GM12878 (cell line): ENCODE results near the gene ATF6B. TPM values are rescaled to one million over a fixed set of nuclear protein-coding genes. Genes with fewer than 3 reads are reported as not detected.

Experiments used
- ATAC-seq: fragments of 200-7000 bp; cut with Tn5 transposase; 3 replicates; pipeline ENCODE4 v1.9.1; 2020; ENCODE audit warnings: mild to moderate bottlenecking, moderate library complexity
- BruUV-seq: library from RNA; stranded (reverse); fragments of 400-500 nt; replicated peaks from 2 replicates; lab custom pipeline; 2021; lab: Mats Ljungman, UMichigan
- CTCF ChIA-PET: fragments of 300-600 bp; sonication (Branson Sonifier 250); formaldehyde crosslinking; extraction: SDS; loops from one replicate; lab custom pipeline; 2021; ENCODE audit warnings: inconsistent platforms; lab: Yijun Ruan, JAX
- POLR2A ChIA-PET: fragments of 350-600 bp; formaldehyde crosslinking; extraction: SDS; loops from one replicate; lab custom pipeline; 2021; ENCODE audit warnings: inconsistent platforms; lab: Charles Lee
- RAD21 ChIA-PET: fragments of 300-600 bp; sonication (Branson Sonifier 250); formaldehyde crosslinking; loops from one replicate; lab custom pipeline; 2023; ENCODE audit warnings: antibody characterized with exemption; ENCODE audit not compliant: unreplicated experiment; lab: Charles Lee
- SMC1A ChIA-PET: fragments of 300-600 bp; sonication (Branson Sonifier 250); formaldehyde crosslinking; loops from one replicate; lab custom pipeline; 2023; ENCODE audit not compliant: unreplicated experiment, uncharacterized antibody; lab: Charles Lee
- DNase-seq: peaks from one replicate; pipeline ENCODE4 v3.0.0-alpha.2; 2011; ENCODE audit warnings: low read depth, low spot score
- FAIRE-seq: peaks from 3 replicates; lab custom pipeline; 2011; peaks lifted over from hg19 to GRCh38; lab: Jason Lieb, UNC
- H2AFZ ChIP-seq: 2 replicates; pipeline ENCODE4 v1.6.0; 2011; ENCODE audit warnings: low read depth, low read length, control low read depth; ENCODE audit not compliant: control insufficient read depth
- H3K27ac ChIP-seq: 2 replicates; pipeline ENCODE4 v1.5.1; 2011; ENCODE audit warnings: control low read depth; ENCODE audit not compliant: control insufficient read depth, insufficient read depth
- H3K27me3 ChIP-seq, 2 experiments: replicated peaks in 1 of 2; 2 replicates each; pipeline versions ENCODE4 v1.6.0 to v1.6.1; 2011; ENCODE audit warnings: low read length in 1 of 2; ENCODE audit not compliant: control insufficient read depth in 2 of 2, insufficient read depth in 2 of 2
- H3K36me3 ChIP-seq, 2 experiments: 2 replicates each; pipeline ENCODE4 v1.5.1; 2011; ENCODE audit warnings: low read length in 1 of 2; ENCODE audit not compliant: control insufficient read depth in 2 of 2, insufficient read depth in 2 of 2
- H3K4me1 ChIP-seq: 2 replicates; pipeline ENCODE4 v1.6.1; 2011; ENCODE audit warnings: mild to moderate bottlenecking, low read length, moderate library complexity, mixed read lengths; ENCODE audit not compliant: control insufficient read depth, insufficient read depth
- H3K4me2 ChIP-seq: 2 replicates; pipeline ENCODE4 v1.6.0; 2011; ENCODE audit warnings: control low read depth; ENCODE audit not compliant: control insufficient read depth, insufficient read depth
- H3K4me3 ChIP-seq: fragments of 200-600 bp; sonication (generic); 2 replicates; pipeline ENCODE4 v1.5.1; 2016
- H3K79me2 ChIP-seq: 2 replicates; pipeline ENCODE4 v1.6.0; 2011; ENCODE audit warnings: low read length; ENCODE audit not compliant: control insufficient read depth, insufficient read depth
- H3K9ac ChIP-seq: 2 replicates; pipeline ENCODE4 v1.8.0; 2011; ENCODE audit warnings: low read length, control low read depth, mixed read lengths; ENCODE audit not compliant: control insufficient read depth, insufficient read depth
- H3K9me3 ChIP-seq: replicated peaks from 3 replicates; pipeline ENCODE4 v1.5.1; 2011; ENCODE audit warnings: mild to moderate bottlenecking, low read length; ENCODE audit not compliant: control insufficient read depth, insufficient read depth
- H4K20me1 ChIP-seq: 2 replicates; pipeline ENCODE4 v1.6.0; 2011; ENCODE audit not compliant: control insufficient read depth, insufficient read depth
- BRCA1 ChIP-seq: IDR thresholded peaks from 2 replicates; pipeline ENCODE4 v1.6.1; 2011; ENCODE audit warnings: low read depth, low read length, improper control_type of control experiment
- EGR1 ChIP-seq, 2 experiments: IDR thresholded peaks; 1 replicate in 1 of 2; 2 replicates in 1 of 2; pipeline ENCODE4 v1.6.1; 2011 to 2012; ENCODE audit warnings: low read depth in 2 of 2, low read length in 2 of 2, borderline replicate concordance in 1 of 2, mild to moderate bottlenecking in 1 of 2, moderate library complexity in 1 of 2
- ESRRA ChIP-seq: IDR thresholded peaks from 2 replicates; pipeline ENCODE4 v1.6.1; 2012; ENCODE audit warnings: mild to moderate bottlenecking, low read length, improper control_type of control experiment
- PBX3 ChIP-seq: IDR thresholded peaks from 2 replicates; pipeline ENCODE4 v1.6.1; 2011; ENCODE audit warnings: mild to moderate bottlenecking, low read depth, low read length, moderate library complexity; ENCODE audit not compliant: insufficient replicate concordance
- RAD21 ChIP-seq: IDR thresholded peaks from 2 replicates; pipeline ENCODE4 v1.6.1; 2011; ENCODE audit warnings: mild to moderate bottlenecking, low read depth, low read length, moderate library complexity; ENCODE audit not compliant: insufficient read depth
- SIN3A ChIP-seq: IDR thresholded peaks from 2 replicates; pipeline ENCODE4 v1.6.1; 2012; ENCODE audit warnings: low read depth, low read length, improper control_type of control experiment
- SIX5 ChIP-seq: IDR thresholded peaks from 2 replicates; pipeline ENCODE4 v1.6.1; 2011; ENCODE audit warnings: mild to moderate bottlenecking, low read depth, low read length, moderate library complexity; ENCODE audit not compliant: severe bottlenecking
- SKIL ChIP-seq: fragments of 450-650 bp; IDR thresholded peaks from 2 replicates; pipeline ENCODE4 v1.6.1; 2017; ENCODE audit warnings: mild to moderate bottlenecking, low read depth, inconsistent platforms; ENCODE audit not compliant: poor library complexity, severe bottlenecking
- TARDBP ChIP-seq: IDR thresholded peaks from 2 replicates; pipeline ENCODE4 v1.6.1; 2016; ENCODE audit warnings: borderline replicate concordance
- TCF3 ChIP-seq: IDR thresholded peaks from 2 replicates; pipeline ENCODE4 v1.6.1; 2012; ENCODE audit warnings: low read depth, mild to moderate bottlenecking, low read length, borderline replicate concordance; ENCODE audit not compliant: insufficient read depth
- WGBS: methylation state at CpG from one replicate; pipeline ENCODE4 v1.1.6; 2016; ENCODE audit warnings: low lambda C conversion rate; ENCODE audit not compliant: insufficient replicate concordance, insufficient coverage; ENCODE audit errors: missing lambda C conversion rate; 5-methylcytosine and 5-hydroxymethylcytosine counted together
- in situ Hi-C: fragments of 300-500 bp; cut with MboI; formaldehyde crosslinking; loops from 9 replicates; pipeline ENCODE4 v1.14.3; 2018; ENCODE audit warnings: mixed read lengths
- intact Hi-C: fragments of 100-400 bp; cut with micrococcal nuclease; formaldehyde crosslinking; loops from one replicate; pipeline ENCODE4 v1.14.2; 2022; ENCODE audit not compliant: unreplicated experiment
- polyA plus RNA-seq, 11 experiments: library from polyadenylated mRNA; depleted of rRNA in 4 of 11; unstranded in 6 of 11; stranded (reverse) in 5 of 11; fragments of >200 nt; fragmentation: Nextera tagmentation in 4 of 11; fragmentation: Illumina TruSeq in 1 of 11; extraction: Ambion mirVana in 4 of 11; extraction: Trizol in 1 of 11; gene quantifications; 1 replicate in 1 of 11; 2 replicates in 10 of 11; pipeline versions ENCODE4 v1.2.1 to v1.2.3, GENCODE V29; 2011 to 2016; ENCODE audit warnings: inconsistent platforms in 2 of 11, missing spikeins in 2 of 11, low read depth in 1 of 11
- total RNA-seq, 4 experiments: library from RNA; depleted of rRNA in 3 of 4; stranded (reverse); fragments of >200 nt in 3 of 4; fragmentation: Illumina TruSeq in 1 of 4; extraction: Trizol in 1 of 4; gene quantifications; 2 replicates each; pipeline versions ENCODE4 v1.2.1 to v1.2.3, GENCODE V29; 2013 to 2021
- TF ChIP-seq, protein P1 (sequence below): fragments of 150-350 bp; IDR thresholded peaks from 2 replicates; pipeline ENCODE4 v1.6.1; 2014; ENCODE audit warnings: mild to moderate bottlenecking, low read depth, low read length
- TF ChIP-seq, protein P2 (sequence below): IDR thresholded peaks from 2 replicates; pipeline ENCODE4 v1.6.1; 2012; ENCODE audit warnings: low read depth, low read length, improper control_type of control experiment

Gene ATF6B
- total and polyA plus RNA-seq, 10 of the 15 experiments (the other 5 are each of a cell fraction or from before 2014, with no cell fraction given), result 13.6 to 83.9 (median 44.0) TPM

DNA sequence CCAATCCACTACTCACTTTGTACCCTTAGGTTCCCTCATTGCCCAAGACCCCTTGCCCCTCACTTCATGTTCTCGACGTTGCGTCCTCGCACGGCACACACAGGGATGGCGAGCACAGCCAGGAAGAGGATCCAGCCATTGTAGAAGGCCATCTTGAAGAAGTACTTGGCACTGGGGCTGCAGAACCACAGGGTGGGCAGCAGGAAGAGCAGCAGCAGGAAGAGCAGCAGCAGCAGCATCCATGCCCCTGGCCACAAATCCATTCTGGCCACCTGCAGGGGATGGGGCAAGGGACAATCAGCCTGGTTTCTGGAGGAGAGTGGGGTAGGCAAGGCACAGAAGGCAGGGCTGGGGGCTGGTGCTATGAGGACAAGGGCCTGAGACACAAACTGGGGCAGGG, 43.2 kb upstream of the ATF6B start (continued):
- TF ChIP-seq ESRRA (no peak), RAD21 (no peak), EGR1 (IDR thresholded peaks at IDR 0.05; ENCODE audit: borderline replicate concordance in 1 of 2, low read depth in 2 of 2, low read length in 2 of 2) (no peak), SIN3A (no peak)
- TF ChIP-seq, protein P1, sequence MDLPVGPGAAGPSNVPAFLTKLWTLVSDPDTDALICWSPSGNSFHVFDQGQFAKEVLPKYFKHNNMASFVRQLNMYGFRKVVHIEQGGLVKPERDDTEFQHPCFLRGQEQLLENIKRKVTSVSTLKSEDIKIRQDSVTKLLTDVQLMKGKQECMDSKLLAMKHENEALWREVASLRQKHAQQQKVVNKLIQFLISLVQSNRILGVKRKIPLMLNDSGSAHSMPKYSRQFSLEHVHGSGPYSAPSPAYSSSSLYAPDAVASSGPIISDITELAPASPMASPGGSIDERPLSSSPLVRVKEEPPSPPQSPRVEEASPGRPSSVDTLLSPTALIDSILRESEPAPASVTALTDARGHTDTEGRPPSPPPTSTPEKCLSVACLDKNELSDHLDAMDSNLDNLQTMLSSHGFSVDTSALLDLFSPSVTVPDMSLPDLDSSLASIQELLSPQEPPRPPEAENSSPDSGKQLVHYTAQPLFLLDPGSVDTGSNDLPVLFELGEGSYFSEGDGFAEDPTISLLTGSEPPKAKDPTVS, result no peak

- ChIA-PET SMC1A (no interaction called here), RAD21 (interaction anchor here (0.6 kb wide), 1 partner anchor 66 kb away, joined by 3 read pairs; no protein-coding TSS in a partner anchor), POLR2A (no interaction called here), CTCF (interaction anchor here (1.6 kb wide), 1 partner anchor 12 kb away, joined by 4 read pairs; no protein-coding TSS in a partner anchor)
- DNase-seq (no peak), ATAC-seq (no peak), FAIRE-seq (no peak)
- peaks cover 7% of the 10 kb centered on the region; the same call in 1 of the 2 replicates for H3K4me1 ChIP-seq
- H3K9me3 ChIP-seq, result no peaks in the 10 kb centered on the region
- no peaks in the 10 kb centered on the region for H4K20me1 ChIP-seq
- intact Hi-C loops (no loop called here), in situ Hi-C loops (no loop called here)
- H3K4me3 ChIP-seq, result no peak overlapping the region
- no peak overlapping the region for H3K27ac ChIP-seq
- H3K79me2 ChIP-seq, result peaks cover 6% of the 10 kb centered on the region
- WGBS, result 82% methylated on average over 11 of the region's 11 CpGs
- no peak overlapping the region for H3K9ac ChIP-seq
- no TSS peak for BruUV-seq
- H3K27me3 ChIP-seq, result no peaks in the 10 kb centered on the region
- no peak overlapping the region for H2AFZ ChIP-seq
- H3K36me3 ChIP-seq, result peaks cover 0 to 3% of the 10 kb centered on the region in 2 experiments; a peak in 1 of 4 replicates
- H3K4me2 ChIP-seq, result no peak overlapping the region
- TF ChIP-seq PBX3 (no peak), SIX5 (no peak), TARDBP (no peak), SKIL (no peak), BRCA1 (no peak), TCF3 (no peak)
- TF ChIP-seq, protein P2, sequence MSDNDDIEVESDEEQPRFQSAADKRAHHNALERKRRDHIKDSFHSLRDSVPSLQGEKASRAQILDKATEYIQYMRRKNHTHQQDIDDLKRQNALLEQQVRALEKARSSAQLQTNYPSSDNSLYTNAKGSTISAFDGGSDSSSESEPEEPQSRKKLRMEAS, result no peak
- TF ChIP-seq, protein P1, result no peak
These were observed 42.2 kb upstream of the ATF6B start for GRCh38 chr6:32170294-32170693.
